ENCODE results near the gene NBEAL2.

DNA sequence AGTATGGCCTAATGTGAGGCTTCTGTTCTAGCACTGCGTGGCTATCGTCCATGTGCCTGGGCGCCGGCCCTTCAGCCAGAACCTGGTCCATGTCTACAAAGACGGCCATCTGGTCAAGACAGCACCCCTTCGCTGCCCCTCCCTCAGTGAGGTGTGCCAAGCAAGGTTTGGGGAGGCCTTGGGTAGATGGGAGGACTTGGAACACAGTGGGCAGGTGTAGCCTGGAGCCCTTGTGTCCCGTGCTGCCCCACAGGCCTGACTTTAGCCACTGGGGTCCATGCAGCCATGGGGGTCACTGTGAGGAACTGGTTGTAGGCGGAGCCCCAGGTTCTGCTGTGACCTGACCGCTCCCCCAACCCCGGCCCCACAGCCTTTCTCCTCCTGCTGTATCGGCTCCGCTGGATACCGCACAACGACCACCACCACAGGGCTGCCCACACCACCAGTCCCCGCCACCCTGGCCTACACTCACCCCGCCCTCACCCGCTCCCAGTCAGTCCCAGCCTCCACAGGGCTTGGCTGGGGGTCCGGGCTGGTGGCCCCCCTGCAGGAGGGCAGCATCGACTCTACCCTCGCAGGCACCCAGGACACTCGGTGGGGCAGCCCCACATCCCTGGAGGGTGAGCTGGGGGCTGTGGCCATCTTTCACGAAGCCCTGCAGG lies 16.6 kb downstream of the NBEAL2 start:
- TF ChIP-seq TEAD4 (CRISPR knock-in tag; IDR thresholded peaks at IDR 0.05), result no peak
- TF ChIP-seq, protein P1, sequence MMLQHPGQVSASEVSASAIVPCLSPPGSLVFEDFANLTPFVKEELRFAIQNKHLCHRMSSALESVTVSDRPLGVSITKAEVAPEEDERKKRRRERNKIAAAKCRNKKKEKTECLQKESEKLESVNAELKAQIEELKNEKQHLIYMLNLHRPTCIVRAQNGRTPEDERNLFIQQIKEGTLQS (CRISPR knock-in tag; conservative IDR thresholded peaks at IDR 0.05), result no peak
- no peak for TF ChIP-seq PREB (CRISPR knock-in tag; IDR thresholded peaks at IDR 0.05; ENCODE audit: borderline replicate concordance)
- TF ChIP-seq CTCF (IDR thresholded peaks at IDR 0.05), result no peak
- TF ChIP-seq, protein P2, sequence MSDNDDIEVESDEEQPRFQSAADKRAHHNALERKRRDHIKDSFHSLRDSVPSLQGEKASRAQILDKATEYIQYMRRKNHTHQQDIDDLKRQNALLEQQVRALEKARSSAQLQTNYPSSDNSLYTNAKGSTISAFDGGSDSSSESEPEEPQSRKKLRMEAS (CRISPR knock-in tag; IDR thresholded peaks at IDR 0.05), result no peak
- TF ChIP-seq FOXK1 (CRISPR knock-in tag; IDR thresholded peaks at IDR 0.05), result no peak
- no peak for TF ChIP-seq CREM (CRISPR knock-in tag; IDR thresholded peaks at IDR 0.05)
- no peak for TF ChIP-seq CBFB (CRISPR knock-in tag; IDR thresholded peaks at IDR 0.05; ENCODE audit: low read depth)
- no peak for TF ChIP-seq ELF4 (CRISPR knock-in tag; IDR thresholded peaks at IDR 0.05; ENCODE audit: low read depth)
- no peak for TF ChIP-seq FOXJ3 (CRISPR knock-in tag; IDR thresholded peaks at IDR 0.05; ENCODE audit: borderline replicate concordance)
- TF ChIP-seq ESRRA (CRISPR knock-in tag; IDR thresholded peaks at IDR 0.05; ENCODE audit: borderline replicate concordance), result no peak

All from WTC11 (cell line).